ENCODE data around the gene SEC62. TPM values are rescaled to one million over a fixed set of nuclear protein-coding genes. Genes with fewer than 3 reads are reported as not detected.
A peak's percentile ranks its signal among the peaks of the same experiment; 100 is the strongest.

Gene SEC62
- total and polyA plus RNA-seq, 9 of the 15 experiments (the other 6 are each of a cell fraction or from before 2014, with no cell fraction given) = 34.5 to 152 (median 51.8) TPM

GRCh38 chr3:169945313-169945712 is 21.3 kb upstream of the SEC62 start (continued):
- TF ChIP-seq, protein P1, sequence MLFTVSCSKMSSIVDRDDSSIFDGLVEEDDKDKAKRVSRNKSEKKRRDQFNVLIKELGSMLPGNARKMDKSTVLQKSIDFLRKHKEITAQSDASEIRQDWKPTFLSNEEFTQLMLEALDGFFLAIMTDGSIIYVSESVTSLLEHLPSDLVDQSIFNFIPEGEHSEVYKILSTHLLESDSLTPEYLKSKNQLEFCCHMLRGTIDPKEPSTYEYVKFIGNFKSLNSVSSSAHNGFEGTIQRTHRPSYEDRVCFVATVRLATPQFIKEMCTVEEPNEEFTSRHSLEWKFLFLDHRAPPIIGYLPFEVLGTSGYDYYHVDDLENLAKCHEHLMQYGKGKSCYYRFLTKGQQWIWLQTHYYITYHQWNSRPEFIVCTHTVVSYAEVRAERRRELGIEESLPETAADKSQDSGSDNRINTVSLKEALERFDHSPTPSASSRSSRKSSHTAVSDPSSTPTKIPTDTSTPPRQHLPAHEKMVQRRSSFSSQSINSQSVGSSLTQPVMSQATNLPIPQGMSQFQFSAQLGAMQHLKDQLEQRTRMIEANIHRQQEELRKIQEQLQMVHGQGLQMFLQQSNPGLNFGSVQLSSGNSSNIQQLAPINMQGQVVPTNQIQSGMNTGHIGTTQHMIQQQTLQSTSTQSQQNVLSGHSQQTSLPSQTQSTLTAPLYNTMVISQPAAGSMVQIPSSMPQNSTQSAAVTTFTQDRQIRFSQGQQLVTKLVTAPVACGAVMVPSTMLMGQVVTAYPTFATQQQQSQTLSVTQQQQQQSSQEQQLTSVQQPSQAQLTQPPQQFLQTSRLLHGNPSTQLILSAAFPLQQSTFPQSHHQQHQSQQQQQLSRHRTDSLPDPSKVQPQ (CRISPR knock-in tag; IDR thresholded peaks at IDR 0.05; ENCODE audit: borderline replicate concordance) = no peak
- TF ChIP-seq CBX5 (IDR thresholded peaks at IDR 0.05; ENCODE audit: borderline replicate concordance, low read depth) (no peak), MGA (IDR thresholded peaks at IDR 0.05) (0 out of 2 replicates have a peak, but pooled peaks have one; percentile 11), CHCHD3 (CRISPR knock-in tag; IDR thresholded peaks at IDR 0.05) (no peak), ZNF165 (CRISPR knock-in tag; IDR thresholded peaks at IDR 0.05; ENCODE audit: borderline replicate concordance) (no peak), JUND (IDR thresholded peaks at IDR 0.05; ENCODE audit: borderline replicate concordance, low read depth, low read length) (peak; percentile 73), JUND (tag; IDR thresholded peaks at IDR 0.05; ENCODE audit: borderline replicate concordance, low read depth, low read length) (peak; percentile 63; the same call in 2 of the 3 replicates), BRD9 (IDR thresholded peaks at IDR 0.05; ENCODE audit: low read depth, partially characterized antibody) (no peak), ZNF197 (CRISPR knock-in tag; IDR thresholded peaks at IDR 0.05; ENCODE audit: low read depth) (no peak), U2AF1 (optimal IDR thresholded peaks at IDR 0.05; ENCODE audit: low read depth, low read length) (no peak)
- TF ChIP-seq, protein P2, sequence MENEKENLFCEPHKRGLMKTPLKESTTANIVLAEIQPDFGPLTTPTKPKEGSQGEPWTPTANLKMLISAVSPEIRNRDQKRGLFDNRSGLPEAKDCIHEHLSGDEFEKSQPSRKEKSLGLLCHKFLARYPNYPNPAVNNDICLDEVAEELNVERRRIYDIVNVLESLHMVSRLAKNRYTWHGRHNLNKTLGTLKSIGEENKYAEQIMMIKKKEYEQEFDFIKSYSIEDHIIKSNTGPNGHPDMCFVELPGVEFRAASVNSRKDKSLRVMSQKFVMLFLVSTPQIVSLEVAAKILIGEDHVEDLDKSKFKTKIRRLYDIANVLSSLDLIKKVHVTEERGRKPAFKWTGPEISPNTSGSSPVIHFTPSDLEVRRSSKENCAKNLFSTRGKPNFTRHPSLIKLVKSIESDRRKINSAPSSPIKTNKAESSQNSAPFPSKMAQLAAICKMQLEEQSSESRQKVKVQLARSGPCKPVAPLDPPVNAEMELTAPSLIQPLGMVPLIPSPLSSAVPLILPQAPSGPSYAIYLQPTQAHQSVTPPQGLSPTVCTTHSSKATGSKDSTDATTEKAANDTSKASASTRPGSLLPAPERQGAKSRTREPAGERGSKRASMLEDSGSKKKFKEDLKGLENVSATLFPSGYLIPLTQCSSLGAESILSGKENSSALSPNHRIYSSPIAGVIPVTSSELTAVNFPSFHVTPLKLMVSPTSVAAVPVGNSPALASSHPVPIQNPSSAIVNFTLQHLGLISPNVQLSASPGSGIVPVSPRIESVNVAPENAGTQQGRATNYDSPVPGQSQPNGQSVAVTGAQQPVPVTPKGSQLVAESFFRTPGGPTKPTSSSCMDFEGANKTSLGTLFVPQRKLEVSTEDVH (IDR thresholded peaks at IDR 0.05; ENCODE audit: low read depth, partially characterized antibody) = no peak
